Ishikawa (cell line): ENCODE data around the gene TMEM238.

ENCODE experiments used
- CEBPB ChIP-seq: IDR thresholded peaks from 2 replicates; pipeline ENCODE4 v1.6.1; 2012
- REST ChIP-seq: IDR thresholded peaks from 2 replicates; pipeline ENCODE4 v1.6.1; 2012; ENCODE audit warnings: low read depth, mild to moderate bottlenecking
- TCF12 ChIP-seq: IDR thresholded peaks from 2 replicates; pipeline ENCODE4 v1.6.1; 2012; ENCODE audit warnings: low read depth
- YY1 ChIP-seq: IDR thresholded peaks from 2 replicates; pipeline ENCODE4 v1.6.1; 2012; ENCODE audit warnings: low read depth

GRCh38 chr19:55373306-55373992 is 10.6 kb downstream of the TMEM238 start:
- TF ChIP-seq CEBPB (no peak), REST (no peak), TCF12 (no peak), YY1 (no peak)
